Measurements from ENCODE around the gene LAGE3. TPM values are rescaled to one million over a fixed set of nuclear protein-coding genes. Genes with fewer than 3 reads are reported as not detected.

LAGE3 gene, protein sequence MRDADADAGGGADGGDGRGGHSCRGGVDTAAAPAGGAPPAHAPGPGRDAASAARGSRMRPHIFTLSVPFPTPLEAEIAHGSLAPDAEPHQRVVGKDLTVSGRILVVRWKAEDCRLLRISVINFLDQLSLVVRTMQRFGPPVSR
- 49.4 and 51.7 TPM in 2 replicates for total RNA-seq

DNA sequence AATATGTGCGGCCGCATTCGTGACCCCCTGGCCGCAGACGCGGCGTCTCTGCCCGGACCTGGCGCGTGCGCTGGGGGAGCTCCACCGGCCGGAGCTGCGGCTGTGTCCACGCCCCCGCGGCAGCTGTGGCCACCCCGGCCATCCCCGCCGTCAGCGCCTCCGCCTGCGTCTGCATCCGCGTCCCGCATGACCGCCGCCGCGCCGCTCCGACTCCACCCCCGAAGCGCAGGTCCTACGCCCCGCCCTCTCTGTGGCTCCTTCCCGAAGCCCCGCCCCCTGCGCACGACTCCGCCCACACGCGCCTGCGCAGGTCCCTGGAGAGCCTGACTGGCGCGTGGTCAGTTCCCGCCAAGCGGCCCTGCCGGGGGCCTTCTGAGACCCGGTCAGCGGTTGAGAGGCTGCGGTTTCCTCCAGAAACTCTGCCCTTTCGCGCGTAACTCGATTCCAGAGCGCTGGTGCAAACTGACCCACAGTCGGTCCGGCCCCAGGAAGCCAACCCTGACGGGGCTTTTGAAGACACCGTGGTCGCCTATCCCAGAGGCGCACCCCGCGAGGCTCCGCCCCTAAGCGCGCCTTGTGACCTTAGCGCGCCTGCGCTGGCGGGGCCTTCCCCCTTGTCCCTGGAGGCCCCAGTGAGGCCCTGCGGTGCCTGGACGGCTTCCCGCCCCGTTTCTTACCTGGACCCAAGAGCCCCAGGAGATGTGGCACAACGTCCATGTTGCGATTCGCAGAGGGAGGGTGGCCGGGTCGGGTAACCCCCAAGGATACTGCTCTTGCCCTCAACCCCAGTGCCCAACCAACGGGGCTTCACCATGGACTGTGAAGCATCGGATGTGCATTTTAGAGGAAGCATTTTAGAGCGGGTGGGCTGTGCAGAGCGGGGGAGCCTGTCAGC lies at the start of gene LAGE3:
TSS of gene LAGE3 (minus strand) at position 554 of the 895 bp plus-strand sequence. CDS start at position 188, 366 bp downstream.
- Mint-ChIP-seq H3K9me3 (no peaks in the 10 kb centered on the region), H3K4me1 (ENCODE audit: low read depth) (peaks cover 14% of the 10 kb centered on the region), H3K27me3 (ENCODE audit: low read depth) (no peaks in the 10 kb centered on the region), H3K27ac (peak within 1 kb of the TSS; percentile 94), H3K36me3 (ENCODE audit: low read depth) (peaks cover 11% of the 10 kb centered on the region), H3K4me3 (ENCODE audit: low read depth) (peak within 1 kb of the TSS; percentile 91)
- DNase-seq (ENCODE audit: low spot score): peak; percentile 92
- intact Hi-C loops (cut with micrococcal nuclease): loop anchor here (1.0 to 5.0 kb wide), 3 partner anchors 37 to 551 kb away; partner anchors contain the start of genes FAM3A and FAM50A

DNA sequence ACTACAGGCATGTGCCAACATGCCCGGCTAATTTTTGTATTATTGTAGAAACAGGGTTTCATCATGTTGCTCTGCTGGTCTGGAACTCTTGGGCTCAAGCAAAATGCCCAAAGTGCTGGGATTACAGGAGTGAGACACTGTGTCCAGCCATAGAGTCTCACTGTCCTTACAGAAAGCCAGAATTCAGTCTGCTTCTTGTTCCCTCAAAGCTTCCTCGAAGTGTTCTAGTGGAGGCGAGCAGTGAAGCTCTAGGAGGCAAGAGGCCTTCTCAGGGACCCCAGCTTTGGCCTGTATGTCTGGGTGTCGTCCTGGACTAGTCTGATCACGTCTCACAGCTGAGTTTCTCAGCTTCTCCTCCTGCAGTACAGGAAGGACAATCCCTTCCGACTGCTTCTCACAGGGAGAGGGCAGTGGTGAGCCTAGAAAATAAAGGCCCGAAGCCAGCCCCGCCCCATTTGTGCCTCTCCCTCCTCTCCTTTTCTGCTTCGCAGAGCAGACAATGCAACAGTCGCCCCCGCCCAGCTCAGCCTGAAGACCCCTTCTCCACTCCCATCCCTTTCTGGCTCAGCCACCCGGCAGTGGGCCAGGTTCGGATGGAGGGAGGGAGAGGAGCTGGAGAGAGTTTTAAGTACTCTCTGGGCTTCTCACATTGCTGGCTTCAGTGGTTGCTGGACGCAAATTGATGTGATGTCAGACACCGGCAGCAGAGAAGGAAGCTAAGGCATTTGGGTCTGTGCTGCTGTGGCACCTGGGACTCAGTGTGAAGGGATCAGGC lies 48.0 kb upstream of the LAGE3 start:
- Mint-ChIP-seq H3K4me3 (ENCODE audit: low read depth) (no peak overlapping the region), H3K4me1 (ENCODE audit: low read depth) (peaks cover 16% of the 10 kb centered on the region), H3K9me3 (no peaks in the 10 kb centered on the region), H3K36me3 (ENCODE audit: low read depth) (peaks cover 5% of the 10 kb centered on the region), H3K27ac (peak overlapping the region; percentile 22), H3K27me3 (ENCODE audit: low read depth) (no peaks in the 10 kb centered on the region)
- peak; percentile 50 for DNase-seq (ENCODE audit: low spot score)
- intact Hi-C loops (cut with micrococcal nuclease): no loop called here

DNA sequence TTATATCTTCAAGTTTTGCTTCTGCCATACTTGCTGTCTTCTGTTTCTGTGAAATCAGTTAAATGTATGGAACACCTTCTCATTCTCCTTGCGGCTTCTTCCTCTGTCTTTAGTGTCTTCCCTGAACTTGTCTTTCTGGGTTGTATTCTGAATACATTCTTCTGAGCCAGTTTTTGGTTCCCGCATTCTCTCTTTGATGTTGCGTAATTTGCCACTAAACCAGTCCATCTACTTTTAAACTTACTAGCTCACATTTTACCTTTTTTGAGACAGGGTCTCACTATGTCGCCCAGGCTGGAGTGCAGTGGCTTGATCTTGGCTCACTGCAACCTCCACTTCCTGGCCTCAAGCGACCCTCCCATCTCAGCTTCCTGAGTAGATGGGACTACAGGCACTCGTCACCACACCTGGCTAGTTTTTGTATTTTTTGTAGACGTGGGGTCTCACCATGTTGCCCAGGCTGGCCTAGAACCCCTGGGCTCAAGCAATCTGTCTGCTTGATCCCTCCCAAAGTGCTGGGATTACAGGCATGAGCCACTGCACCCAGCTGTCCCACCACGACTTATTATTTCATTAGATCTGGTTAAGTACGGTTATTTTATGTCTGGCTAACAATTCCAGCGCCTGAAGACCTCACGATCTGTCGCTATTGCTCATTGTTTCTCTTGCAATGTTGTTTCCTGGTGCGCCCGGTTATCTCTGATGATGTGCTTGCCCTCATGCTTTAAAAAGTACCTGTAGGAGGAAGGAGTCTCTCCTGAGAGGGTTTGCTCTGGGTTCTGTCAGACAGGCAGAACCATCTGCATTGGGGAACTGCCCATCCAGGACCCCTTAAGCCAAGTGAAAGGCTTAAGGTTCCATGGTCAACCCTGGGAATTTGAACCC lies 46.8 kb upstream of the LAGE3 start:
- no peak overlapping the region for H3K4me3 Mint-ChIP-seq (ENCODE audit: low read depth)
- no peaks in the 10 kb centered on the region for H3K27me3 Mint-ChIP-seq (ENCODE audit: low read depth)
- H3K36me3 Mint-ChIP-seq (ENCODE audit: low read depth): peaks cover 1% of the 10 kb centered on the region
- peaks cover 16% of the 10 kb centered on the region for H3K4me1 Mint-ChIP-seq (ENCODE audit: low read depth)
- H3K9me3 Mint-ChIP-seq: no peaks in the 10 kb centered on the region
- H3K27ac Mint-ChIP-seq: no peak overlapping the region
- no peak for DNase-seq (ENCODE audit: low spot score)
- intact Hi-C loops (cut with micrococcal nuclease): no loop called here

DNA sequence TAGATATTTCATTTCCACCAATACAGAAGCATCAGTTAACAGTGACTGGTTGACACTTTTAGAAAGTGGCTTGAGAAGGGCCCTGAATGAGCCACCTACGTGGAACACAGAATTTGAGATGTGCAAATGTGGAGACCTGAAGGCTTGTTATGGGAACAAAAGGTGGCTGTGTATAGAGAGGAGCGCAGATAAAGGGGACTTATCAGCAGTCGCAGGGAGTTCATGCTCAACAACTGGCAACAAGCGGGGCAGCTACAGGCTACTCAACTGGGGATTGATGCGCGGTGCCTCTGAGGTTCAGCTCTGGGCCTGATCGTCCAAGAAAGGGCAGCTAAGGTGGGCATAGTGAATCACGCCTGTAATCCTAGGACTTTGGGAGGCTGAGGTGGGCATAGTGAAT lies 40.3 kb upstream of the LAGE3 start:
- Mint-ChIP-seq H3K4me3 (ENCODE audit: low read depth) (no peak overlapping the region), H3K4me1 (ENCODE audit: low read depth) (peaks cover 6% of the 10 kb centered on the region), H3K36me3 (ENCODE audit: low read depth) (no peaks in the 10 kb centered on the region), H3K9me3 (no peaks in the 10 kb centered on the region), H3K27ac (no peak overlapping the region), H3K27me3 (ENCODE audit: low read depth) (no peaks in the 10 kb centered on the region)
- intact Hi-C loops (cut with micrococcal nuclease): loop anchor here (5.0 kb wide), 1 partner anchor 42 kb away; the partner anchor contains the start of gene LAGE3
- DNase-seq (ENCODE audit: low spot score): no peak

DNA sequence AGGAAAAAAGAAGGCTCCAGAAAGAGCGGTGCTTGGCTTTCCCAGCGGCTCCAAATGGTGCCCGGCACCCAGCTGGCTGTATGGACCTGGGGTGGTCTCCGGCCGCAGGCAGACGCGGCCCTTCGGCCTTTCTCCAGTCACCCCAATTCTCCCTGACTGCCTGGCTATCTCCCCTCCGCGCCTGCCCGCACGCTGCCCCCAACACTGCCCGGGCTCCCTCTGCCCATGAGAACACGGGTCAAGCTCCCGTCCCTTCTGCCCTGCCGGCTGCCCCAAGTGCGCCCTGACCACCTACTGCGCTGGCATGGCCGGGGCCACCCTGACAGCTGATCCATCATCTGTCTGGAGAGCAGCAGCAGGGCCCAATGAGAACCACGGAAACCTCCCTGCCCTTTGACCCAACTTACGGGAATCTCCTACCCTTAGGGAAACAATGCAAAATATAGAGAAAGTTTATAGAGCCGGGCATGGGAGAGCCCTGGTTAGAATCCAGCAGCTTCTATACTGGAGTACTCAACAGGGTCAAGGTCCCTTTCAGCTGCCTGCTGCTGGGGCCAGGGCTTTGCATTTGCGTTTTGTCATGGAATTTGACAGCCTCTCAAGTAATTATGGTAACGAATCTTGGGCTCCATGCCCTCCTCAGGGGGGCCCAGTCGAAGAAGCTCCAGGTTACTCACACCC lies 38.2 kb upstream of the LAGE3 start:
- Mint-ChIP-seq H3K27ac (no peak overlapping the region), H3K27me3 (ENCODE audit: low read depth) (no peaks in the 10 kb centered on the region), H3K9me3 (no peaks in the 10 kb centered on the region), H3K4me1 (ENCODE audit: low read depth) (peaks cover 13% of the 10 kb centered on the region), H3K4me3 (ENCODE audit: low read depth) (peak overlapping the region; percentile 17), H3K36me3 (ENCODE audit: low read depth) (peaks cover 6% of the 10 kb centered on the region)
- intact Hi-C loops (cut with micrococcal nuclease): loop anchor here (5.0 kb wide), 1 partner anchor 40 kb away; the partner anchor contains the start of gene LAGE3
- DNase-seq (ENCODE audit: low spot score): no peak

DNA sequence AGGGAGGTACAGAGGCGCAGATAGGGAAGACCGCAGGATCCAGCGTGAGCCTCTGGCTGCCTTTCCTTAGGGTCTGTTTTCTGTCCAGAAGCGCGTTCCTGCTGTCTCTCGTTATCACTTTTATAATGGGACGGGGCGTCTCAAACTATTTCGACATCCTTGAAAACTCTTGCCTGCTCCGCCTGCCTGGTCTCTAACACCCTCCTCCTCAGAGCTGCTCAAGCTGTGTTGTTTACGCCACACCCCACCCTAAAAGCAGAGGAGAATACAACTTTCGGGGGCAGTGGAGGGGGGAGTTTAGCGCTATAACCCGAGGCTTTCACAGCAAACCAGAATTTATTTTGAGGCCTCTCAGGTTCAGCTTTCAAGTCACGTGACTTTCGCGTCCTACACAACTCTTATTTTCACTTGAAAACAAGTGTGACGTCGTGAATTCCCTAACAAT lies 37.6 kb upstream of the LAGE3 start:
- Mint-ChIP-seq H3K4me3 (ENCODE audit: low read depth) (peak overlapping the region; percentile 85), H3K9me3 (no peaks in the 10 kb centered on the region), H3K27ac (peak overlapping the region; percentile 86), H3K36me3 (ENCODE audit: low read depth) (peaks cover 6% of the 10 kb centered on the region), H3K4me1 (ENCODE audit: low read depth) (peaks cover 13% of the 10 kb centered on the region), H3K27me3 (ENCODE audit: low read depth) (no peaks in the 10 kb centered on the region)
- intact Hi-C loops (cut with micrococcal nuclease): loop anchor here (5.0 kb wide), 1 partner anchor 39 kb away; the partner anchor contains the start of gene LAGE3
- no peak for DNase-seq (ENCODE audit: low spot score)

DNA sequence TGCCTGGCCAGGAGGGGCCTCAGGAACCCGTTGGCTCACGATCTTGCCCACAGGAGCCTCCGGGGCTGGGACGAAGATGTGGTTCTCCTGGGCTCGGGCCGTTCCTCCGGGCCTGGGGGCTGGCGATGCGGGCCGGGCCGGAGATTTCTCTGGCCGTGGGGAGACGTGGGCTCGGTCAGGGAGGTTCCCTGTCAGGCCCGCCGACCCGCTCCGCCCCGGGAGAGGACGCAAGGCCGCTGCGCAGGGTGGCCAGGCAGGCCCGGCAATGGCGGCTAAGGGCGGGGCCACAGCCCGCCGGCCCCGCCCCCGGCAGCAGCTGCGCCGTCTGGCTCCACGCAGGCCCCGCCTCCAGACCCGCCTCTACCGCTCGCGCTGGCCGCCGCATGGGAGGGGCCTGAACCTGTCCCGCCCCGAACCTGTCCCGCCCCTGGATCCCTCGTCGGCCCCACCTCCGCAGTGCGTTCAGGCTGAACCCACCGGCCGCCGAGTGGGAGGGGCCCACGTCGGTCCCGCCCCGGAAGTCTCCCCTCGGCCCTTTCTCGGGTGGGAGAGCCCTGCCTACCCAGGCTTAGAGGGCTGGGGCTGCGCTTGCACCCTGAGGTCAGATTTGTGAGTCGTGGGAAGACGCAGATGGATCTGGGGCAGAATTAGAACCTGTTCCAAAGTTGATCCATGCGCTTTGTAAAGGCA lies 37.0 kb upstream of the LAGE3 start, which contains the start of gene FAM3A:
TSS of gene FAM3A (minus strand) at position 267 of the 690 bp plus-strand sequence. CDS start 460 bp downstream, outside the sequence.
- H3K36me3 Mint-ChIP-seq (ENCODE audit: low read depth): peaks cover 8% of the 10 kb centered on the region

DNA sequence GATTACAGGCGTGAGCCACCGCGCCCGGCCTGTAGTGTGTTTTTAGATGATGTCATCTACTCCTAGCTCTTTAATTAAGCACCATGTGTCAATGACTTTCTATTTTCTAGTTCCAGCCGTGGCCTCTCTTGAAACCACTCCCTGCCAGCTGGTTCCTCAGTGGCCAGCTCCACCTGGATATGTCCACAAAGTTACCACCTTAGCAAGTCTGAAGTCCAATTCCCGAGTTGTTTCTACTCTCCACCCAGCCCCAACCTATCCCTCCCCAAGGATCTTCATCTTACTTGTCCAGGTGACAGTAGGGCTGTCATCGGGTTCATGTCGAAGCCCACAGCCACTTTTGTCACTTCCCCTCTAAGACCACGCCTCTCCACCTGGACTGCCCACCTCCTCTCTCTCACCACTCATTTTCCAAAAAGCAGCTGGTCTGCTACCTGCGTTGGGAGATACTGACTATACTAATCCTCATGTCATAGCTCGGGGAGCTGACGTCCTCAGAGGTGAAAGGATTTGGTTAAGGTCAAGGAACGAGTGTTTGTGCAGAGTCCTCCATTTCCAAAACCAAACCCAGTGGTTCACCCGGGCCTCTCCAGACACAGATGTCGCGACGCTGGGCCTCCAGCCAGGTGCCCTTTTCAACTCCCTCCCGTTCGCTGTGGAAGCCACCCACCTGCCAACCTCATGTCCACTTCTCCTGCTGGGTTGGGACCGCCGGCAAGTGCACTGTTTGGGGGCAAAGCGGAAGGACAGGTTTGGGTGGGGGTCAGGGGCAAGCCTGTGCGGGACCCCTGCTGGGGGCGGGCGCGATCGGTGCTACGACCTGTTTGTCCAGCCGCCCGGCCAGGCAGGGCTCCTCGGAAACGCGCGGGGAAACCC lies 36.2 kb upstream of the LAGE3 start:
- Mint-ChIP-seq H3K27ac (peak overlapping the region; percentile 70), H3K4me1 (ENCODE audit: low read depth) (peaks cover 17% of the 10 kb centered on the region), H3K4me3 (ENCODE audit: low read depth) (peak overlapping the region; percentile 84), H3K36me3 (ENCODE audit: low read depth) (peaks cover 12% of the 10 kb centered on the region), H3K9me3 (no peaks in the 10 kb centered on the region), H3K27me3 (ENCODE audit: low read depth) (no peaks in the 10 kb centered on the region)
- intact Hi-C loops (cut with micrococcal nuclease): loop anchor here (1.0 to 5.0 kb wide), 2 partner anchors 24 to 38 kb away; partner anchors contain the start of gene LAGE3
- peak; percentile 10 for DNase-seq (ENCODE audit: low spot score)

More for the DNA sequence above, 37.0 kb upstream of the LAGE3 start, which contains the start of gene FAM3A:
- no peaks in the 10 kb centered on the region for H3K27me3 Mint-ChIP-seq (ENCODE audit: low read depth)
- intact Hi-C loops (cut with micrococcal nuclease): loop anchor here (1.0 to 5.0 kb wide), 2 partner anchors 25 to 39 kb away; partner anchors contain the start of gene LAGE3
- peak within 1 kb of the TSS; percentile 85 for H3K4me3 Mint-ChIP-seq (ENCODE audit: low read depth)
- peak within 1 kb of the TSS; percentile 86 for H3K27ac Mint-ChIP-seq
- peaks cover 14% of the 10 kb centered on the region for H3K4me1 Mint-ChIP-seq (ENCODE audit: low read depth)
- peak; percentile 84 for DNase-seq (ENCODE audit: low spot score)
- H3K9me3 Mint-ChIP-seq: no peaks in the 10 kb centered on the region

DNA sequence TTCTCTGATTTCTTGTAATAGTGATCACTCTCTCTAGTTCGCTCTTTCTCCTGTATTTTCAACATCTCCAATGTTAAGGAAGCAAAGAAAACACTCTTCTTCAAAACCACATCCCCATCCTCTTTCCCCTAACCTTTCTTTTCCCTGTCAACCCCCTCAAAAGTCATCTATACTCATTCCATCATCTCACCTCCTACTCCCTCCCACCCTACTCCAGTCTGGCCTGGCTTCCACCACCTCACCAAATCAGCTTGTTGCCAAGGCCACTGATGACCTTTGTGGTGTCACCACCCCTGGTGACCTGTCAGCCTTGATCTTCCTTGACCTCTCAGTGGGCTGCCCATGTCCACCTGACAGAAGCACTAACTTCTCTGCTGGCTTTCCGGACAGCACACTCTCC lies 34.6 kb upstream of the LAGE3 start:
- intact Hi-C loops (cut with micrococcal nuclease): no loop called here
- peak overlapping the region; percentile 76 for H3K27ac Mint-ChIP-seq
- H3K4me1 Mint-ChIP-seq (ENCODE audit: low read depth): peaks cover 17% of the 10 kb centered on the region
- H3K27me3 Mint-ChIP-seq (ENCODE audit: low read depth): no peaks in the 10 kb centered on the region
- peaks cover 25% of the 10 kb centered on the region for H3K36me3 Mint-ChIP-seq (ENCODE audit: low read depth)
- no peaks in the 10 kb centered on the region for H3K9me3 Mint-ChIP-seq
- peak overlapping the region; percentile 55 for H3K4me3 Mint-ChIP-seq (ENCODE audit: low read depth)
- no peak for DNase-seq (ENCODE audit: low spot score)

DNA sequence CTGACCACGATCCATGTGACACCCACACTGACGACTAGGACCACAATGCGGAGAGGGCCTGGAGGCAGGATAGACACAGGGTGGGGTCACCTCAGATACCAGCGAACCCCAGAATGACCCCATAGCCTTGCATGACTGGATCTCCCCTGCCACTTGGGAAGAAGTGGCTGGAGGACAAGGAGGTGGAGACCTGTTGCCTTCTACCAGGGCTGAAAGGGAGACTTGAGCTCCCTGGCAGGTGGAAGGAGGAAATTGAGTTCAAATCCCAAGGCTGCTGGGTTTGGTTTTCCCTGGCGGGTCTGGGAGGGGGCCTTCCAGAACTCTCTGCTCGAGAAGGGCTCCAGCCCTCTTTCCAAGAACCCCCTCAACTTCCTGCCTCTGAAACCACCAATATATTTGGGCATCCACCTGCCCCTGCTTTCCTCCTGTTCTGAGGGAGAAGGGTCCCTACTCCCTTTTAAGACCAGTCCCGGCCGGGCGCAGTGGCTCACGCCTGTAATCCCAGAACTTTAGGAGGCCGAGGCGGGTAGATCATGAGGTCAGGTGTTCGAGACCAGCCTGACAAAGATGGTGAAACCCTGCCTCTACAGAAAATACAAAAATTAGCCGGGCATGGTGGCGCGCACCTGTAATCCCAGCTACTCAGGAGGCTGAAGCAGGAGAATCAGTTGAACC lies 33.9 kb upstream of the LAGE3 start:
- Mint-ChIP-seq H3K36me3 (ENCODE audit: low read depth) (peaks cover 28% of the 10 kb centered on the region), H3K4me3 (ENCODE audit: low read depth) (no peak overlapping the region), H3K9me3 (no peaks in the 10 kb centered on the region), H3K4me1 (ENCODE audit: low read depth) (peaks cover 17% of the 10 kb centered on the region), H3K27me3 (ENCODE audit: low read depth) (no peaks in the 10 kb centered on the region), H3K27ac (no peak overlapping the region)
- DNase-seq (ENCODE audit: low spot score): no peak
- intact Hi-C loops (cut with micrococcal nuclease): no loop called here
